GM12878 (cell line): Measurements from ENCODE around the gene WDFY3. TPM values are rescaled to one million over a fixed set of nuclear protein-coding genes. Genes with fewer than 3 reads are reported as not detected.

ENCODE experiments used
- ATAC-seq: fragments of 200-7000 bp; cut with Tn5 transposase; 3 replicates; pipeline ENCODE4 v1.9.1; 2020; ENCODE audit warnings: mild to moderate bottlenecking, moderate library complexity
- BruUV-seq: library from RNA; stranded (reverse); fragments of 400-500 nt; replicated peaks from 2 replicates; lab custom pipeline; 2021; lab: Mats Ljungman, UMichigan
- CTCF ChIA-PET: fragments of 300-600 bp; sonication (Branson Sonifier 250); formaldehyde crosslinking; extraction: SDS; loops from one replicate; lab custom pipeline; 2021; ENCODE audit warnings: inconsistent platforms; lab: Yijun Ruan, JAX
- POLR2A ChIA-PET: fragments of 350-600 bp; formaldehyde crosslinking; extraction: SDS; loops from one replicate; lab custom pipeline; 2021; ENCODE audit warnings: inconsistent platforms; lab: Charles Lee
- RAD21 ChIA-PET: fragments of 300-600 bp; sonication (Branson Sonifier 250); formaldehyde crosslinking; loops from one replicate; lab custom pipeline; 2023; ENCODE audit warnings: antibody characterized with exemption; ENCODE audit not compliant: unreplicated experiment; lab: Charles Lee
- SMC1A ChIA-PET: fragments of 300-600 bp; sonication (Branson Sonifier 250); formaldehyde crosslinking; loops from one replicate; lab custom pipeline; 2023; ENCODE audit not compliant: unreplicated experiment, uncharacterized antibody; lab: Charles Lee
- DNase-seq: peaks from one replicate; pipeline ENCODE4 v3.0.0-alpha.2; 2011; ENCODE audit warnings: low read depth, low spot score
- FAIRE-seq: peaks from 3 replicates; lab custom pipeline; 2011; peaks lifted over from hg19 to GRCh38; lab: Jason Lieb, UNC
- H2AFZ ChIP-seq: 2 replicates; pipeline ENCODE4 v1.6.0; 2011; ENCODE audit warnings: low read depth, low read length, control low read depth; ENCODE audit not compliant: control insufficient read depth
- H3K27ac ChIP-seq: 2 replicates; pipeline ENCODE4 v1.5.1; 2011; ENCODE audit warnings: control low read depth; ENCODE audit not compliant: control insufficient read depth, insufficient read depth
- H3K27me3 ChIP-seq, 2 experiments: replicated peaks in 1 of 2; 2 replicates each; pipeline versions ENCODE4 v1.6.0 to v1.6.1; 2011; ENCODE audit warnings: low read length in 1 of 2; ENCODE audit not compliant: control insufficient read depth in 2 of 2, insufficient read depth in 2 of 2
- H3K36me3 ChIP-seq, 2 experiments: 2 replicates each; pipeline ENCODE4 v1.5.1; 2011; ENCODE audit warnings: low read length in 1 of 2; ENCODE audit not compliant: control insufficient read depth in 2 of 2, insufficient read depth in 2 of 2
- H3K4me1 ChIP-seq: 2 replicates; pipeline ENCODE4 v1.6.1; 2011; ENCODE audit warnings: mild to moderate bottlenecking, low read length, moderate library complexity, mixed read lengths; ENCODE audit not compliant: control insufficient read depth, insufficient read depth
- H3K4me2 ChIP-seq: 2 replicates; pipeline ENCODE4 v1.6.0; 2011; ENCODE audit warnings: control low read depth; ENCODE audit not compliant: control insufficient read depth, insufficient read depth
- H3K4me3 ChIP-seq: fragments of 200-600 bp; sonication (generic); 2 replicates; pipeline ENCODE4 v1.5.1; 2016
- H3K79me2 ChIP-seq: 2 replicates; pipeline ENCODE4 v1.6.0; 2011; ENCODE audit warnings: low read length; ENCODE audit not compliant: control insufficient read depth, insufficient read depth
- H3K9ac ChIP-seq: 2 replicates; pipeline ENCODE4 v1.8.0; 2011; ENCODE audit warnings: low read length, control low read depth, mixed read lengths; ENCODE audit not compliant: control insufficient read depth, insufficient read depth
- H3K9me3 ChIP-seq: replicated peaks from 3 replicates; pipeline ENCODE4 v1.5.1; 2011; ENCODE audit warnings: mild to moderate bottlenecking, low read length; ENCODE audit not compliant: control insufficient read depth, insufficient read depth
- H4K20me1 ChIP-seq: 2 replicates; pipeline ENCODE4 v1.6.0; 2011; ENCODE audit not compliant: control insufficient read depth, insufficient read depth
- BACH1 ChIP-seq: fragments of 450-650 bp; IDR thresholded peaks from 2 replicates; pipeline ENCODE4 v1.6.1; 2017; ENCODE audit warnings: mild to moderate bottlenecking, borderline replicate concordance
- CHD1 ChIP-seq: IDR thresholded peaks from 2 replicates; pipeline ENCODE4 v1.6.1; 2012; ENCODE audit warnings: low read depth, low read length, improper control_type of control experiment
- CHD2 ChIP-seq: IDR thresholded peaks from 2 replicates; pipeline ENCODE4 v1.6.1; 2011; ENCODE audit warnings: low read depth, low read length, improper control_type of control experiment, borderline replicate concordance
- EZH2 ChIP-seq: IDR thresholded peaks from 2 replicates; pipeline ENCODE4 v1.6.1; 2012; ENCODE audit warnings: low read depth, mild to moderate bottlenecking, control low read depth, inconsistent platforms, low read length, borderline replicate concordance; ENCODE audit not compliant: control insufficient read depth
- FOS ChIP-seq: IDR thresholded peaks from 3 replicates; pipeline ENCODE4 v1.6.1; 2011; ENCODE audit warnings: borderline replicate concordance; ENCODE audit not compliant: insufficient read length; ENCODE audit errors: extremely low read depth
- KDM1A ChIP-seq: fragments of 200-600 bp; sonication (generic); IDR thresholded peaks from 2 replicates; pipeline ENCODE4 v1.6.1; 2016; ENCODE audit warnings: borderline replicate concordance
- NFXL1 ChIP-seq: fragments of 450-650 bp; IDR thresholded peaks from 2 replicates; pipeline ENCODE4 v1.6.1; 2017; ENCODE audit warnings: antibody characterized with exemption, mild to moderate bottlenecking, borderline replicate concordance
- SIN3A ChIP-seq: IDR thresholded peaks from 2 replicates; pipeline ENCODE4 v1.6.1; 2012; ENCODE audit warnings: low read depth, low read length, improper control_type of control experiment
- WGBS: methylation state at CpG from one replicate; pipeline ENCODE4 v1.1.6; 2016; ENCODE audit warnings: low lambda C conversion rate; ENCODE audit not compliant: insufficient replicate concordance, insufficient coverage; ENCODE audit errors: missing lambda C conversion rate; 5-methylcytosine and 5-hydroxymethylcytosine counted together
- in situ Hi-C: fragments of 300-500 bp; cut with MboI; formaldehyde crosslinking; loops from 9 replicates; pipeline ENCODE4 v1.14.3; 2018; ENCODE audit warnings: mixed read lengths
- intact Hi-C: fragments of 100-400 bp; cut with micrococcal nuclease; formaldehyde crosslinking; loops from one replicate; pipeline ENCODE4 v1.14.2; 2022; ENCODE audit not compliant: unreplicated experiment
- polyA plus RNA-seq, 11 experiments: library from polyadenylated mRNA; depleted of rRNA in 4 of 11; unstranded in 6 of 11; stranded (reverse) in 5 of 11; fragments of >200 nt; fragmentation: Nextera tagmentation in 4 of 11; fragmentation: Illumina TruSeq in 1 of 11; extraction: Ambion mirVana in 4 of 11; extraction: Trizol in 1 of 11; gene quantifications; 1 replicate in 1 of 11; 2 replicates in 10 of 11; pipeline versions ENCODE4 v1.2.1 to v1.2.3, GENCODE V29; 2011 to 2016; ENCODE audit warnings: inconsistent platforms in 2 of 11, missing spikeins in 2 of 11, low read depth in 1 of 11
- total RNA-seq, 4 experiments: library from RNA; depleted of rRNA in 3 of 4; stranded (reverse); fragments of >200 nt in 3 of 4; fragmentation: Illumina TruSeq in 1 of 4; extraction: Trizol in 1 of 4; gene quantifications; 2 replicates each; pipeline versions ENCODE4 v1.2.1 to v1.2.3, GENCODE V29; 2013 to 2021
- TF ChIP-seq, protein P1 (sequence below): fragments of 150-350 bp; IDR thresholded peaks from 2 replicates; pipeline ENCODE4 v1.6.1; 2016; ENCODE audit warnings: low read depth, low read length
- TF ChIP-seq, protein P2 (sequence below): fragments of 450-650 bp; IDR thresholded peaks from 2 replicates; pipeline ENCODE4 v1.6.1; 2018; ENCODE audit warnings: mild to moderate bottlenecking, low read depth, moderate library complexity; ENCODE audit not compliant: partially characterized antibody
- TF ChIP-seq, protein P3 (sequence below): fragments of 450-650 bp; IDR thresholded peaks from 2 replicates; pipeline ENCODE4 v1.6.1; 2017; ENCODE audit warnings: antibody characterized with exemption, mild to moderate bottlenecking, moderate library complexity

WDFY3 gene
- total and polyA plus RNA-seq, 10 of the 15 experiments (the other 5 are each of a cell fraction or from before 2014, with no cell fraction given): 0.01 to 0.23 (median 0.12) TPM; not detected in 2

GRCh38 chr4:84706286-84706685, 260.2 kb downstream of the WDFY3 start:
- Histone ChIP-seq H3K4me1 (no peaks in the 10 kb centered on the region), H3K4me2 (no peak overlapping the region), H3K9me3 (no peaks in the 10 kb centered on the region), H3K36me3 (no peaks in the 10 kb centered on the region), H3K9ac (no peak overlapping the region), H3K79me2 (no peaks in the 10 kb centered on the region), H4K20me1 (no peaks in the 10 kb centered on the region), H3K27ac (no peak overlapping the region), H3K27me3 (no peaks in the 10 kb centered on the region), H3K4me3 (no peak overlapping the region), H2AFZ (no peak overlapping the region)
- intact Hi-C loops: no loop called here
- 0% methylated on average over 2 of the region's 2 CpGs for WGBS
- SMC1A ChIA-PET: interaction anchor here (0.6 kb wide), 1 partner anchor 519 kb away, joined by 3 read pairs; no protein-coding TSS in a partner anchor
- DNase-seq (no peak), FAIRE-seq (no peak), ATAC-seq (no peak)
- POLR2A ChIA-PET: no interaction called here
- in situ Hi-C loops: no loop called here
- TF ChIP-seq SIN3A (no peak), KDM1A (no peak), NFXL1 (no peak), BACH1 (no peak), CHD2 (no peak), EZH2 (no peak), CHD1 (no peak), FOS (no peak)
- TF ChIP-seq, protein P1, sequence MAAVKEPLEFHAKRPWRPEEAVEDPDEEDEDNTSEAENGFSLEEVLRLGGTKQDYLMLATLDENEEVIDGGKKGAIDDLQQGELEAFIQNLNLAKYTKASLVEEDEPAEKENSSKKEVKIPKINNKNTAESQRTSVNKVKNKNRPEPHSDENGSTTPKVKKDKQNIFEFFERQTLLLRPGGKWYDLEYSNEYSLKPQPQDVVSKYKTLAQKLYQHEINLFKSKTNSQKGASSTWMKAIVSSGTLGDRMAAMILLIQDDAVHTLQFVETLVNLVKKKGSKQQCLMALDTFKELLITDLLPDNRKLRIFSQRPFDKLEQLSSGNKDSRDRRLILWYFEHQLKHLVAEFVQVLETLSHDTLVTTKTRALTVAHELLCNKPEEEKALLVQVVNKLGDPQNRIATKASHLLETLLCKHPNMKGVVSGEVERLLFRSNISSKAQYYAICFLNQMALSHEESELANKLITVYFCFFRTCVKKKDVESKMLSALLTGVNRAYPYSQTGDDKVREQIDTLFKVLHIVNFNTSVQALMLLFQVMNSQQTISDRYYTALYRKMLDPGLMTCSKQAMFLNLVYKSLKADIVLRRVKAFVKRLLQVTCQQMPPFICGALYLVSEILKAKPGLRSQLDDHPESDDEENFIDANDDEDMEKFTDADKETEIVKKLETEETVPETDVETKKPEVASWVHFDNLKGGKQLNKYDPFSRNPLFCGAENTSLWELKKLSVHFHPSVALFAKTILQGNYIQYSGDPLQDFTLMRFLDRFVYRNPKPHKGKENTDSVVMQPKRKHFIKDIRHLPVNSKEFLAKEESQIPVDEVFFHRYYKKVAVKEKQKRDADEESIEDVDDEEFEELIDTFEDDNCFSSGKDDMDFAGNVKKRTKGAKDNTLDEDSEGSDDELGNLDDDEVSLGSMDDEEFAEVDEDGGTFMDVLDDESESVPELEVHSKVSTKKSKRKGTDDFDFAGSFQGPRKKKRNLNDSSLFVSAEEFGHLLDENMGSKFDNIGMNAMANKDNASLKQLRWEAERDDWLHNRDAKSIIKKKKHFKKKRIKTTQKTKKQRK: no peak
- TF ChIP-seq, protein P2, sequence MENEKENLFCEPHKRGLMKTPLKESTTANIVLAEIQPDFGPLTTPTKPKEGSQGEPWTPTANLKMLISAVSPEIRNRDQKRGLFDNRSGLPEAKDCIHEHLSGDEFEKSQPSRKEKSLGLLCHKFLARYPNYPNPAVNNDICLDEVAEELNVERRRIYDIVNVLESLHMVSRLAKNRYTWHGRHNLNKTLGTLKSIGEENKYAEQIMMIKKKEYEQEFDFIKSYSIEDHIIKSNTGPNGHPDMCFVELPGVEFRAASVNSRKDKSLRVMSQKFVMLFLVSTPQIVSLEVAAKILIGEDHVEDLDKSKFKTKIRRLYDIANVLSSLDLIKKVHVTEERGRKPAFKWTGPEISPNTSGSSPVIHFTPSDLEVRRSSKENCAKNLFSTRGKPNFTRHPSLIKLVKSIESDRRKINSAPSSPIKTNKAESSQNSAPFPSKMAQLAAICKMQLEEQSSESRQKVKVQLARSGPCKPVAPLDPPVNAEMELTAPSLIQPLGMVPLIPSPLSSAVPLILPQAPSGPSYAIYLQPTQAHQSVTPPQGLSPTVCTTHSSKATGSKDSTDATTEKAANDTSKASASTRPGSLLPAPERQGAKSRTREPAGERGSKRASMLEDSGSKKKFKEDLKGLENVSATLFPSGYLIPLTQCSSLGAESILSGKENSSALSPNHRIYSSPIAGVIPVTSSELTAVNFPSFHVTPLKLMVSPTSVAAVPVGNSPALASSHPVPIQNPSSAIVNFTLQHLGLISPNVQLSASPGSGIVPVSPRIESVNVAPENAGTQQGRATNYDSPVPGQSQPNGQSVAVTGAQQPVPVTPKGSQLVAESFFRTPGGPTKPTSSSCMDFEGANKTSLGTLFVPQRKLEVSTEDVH: no peak
- TF ChIP-seq, protein P3, sequence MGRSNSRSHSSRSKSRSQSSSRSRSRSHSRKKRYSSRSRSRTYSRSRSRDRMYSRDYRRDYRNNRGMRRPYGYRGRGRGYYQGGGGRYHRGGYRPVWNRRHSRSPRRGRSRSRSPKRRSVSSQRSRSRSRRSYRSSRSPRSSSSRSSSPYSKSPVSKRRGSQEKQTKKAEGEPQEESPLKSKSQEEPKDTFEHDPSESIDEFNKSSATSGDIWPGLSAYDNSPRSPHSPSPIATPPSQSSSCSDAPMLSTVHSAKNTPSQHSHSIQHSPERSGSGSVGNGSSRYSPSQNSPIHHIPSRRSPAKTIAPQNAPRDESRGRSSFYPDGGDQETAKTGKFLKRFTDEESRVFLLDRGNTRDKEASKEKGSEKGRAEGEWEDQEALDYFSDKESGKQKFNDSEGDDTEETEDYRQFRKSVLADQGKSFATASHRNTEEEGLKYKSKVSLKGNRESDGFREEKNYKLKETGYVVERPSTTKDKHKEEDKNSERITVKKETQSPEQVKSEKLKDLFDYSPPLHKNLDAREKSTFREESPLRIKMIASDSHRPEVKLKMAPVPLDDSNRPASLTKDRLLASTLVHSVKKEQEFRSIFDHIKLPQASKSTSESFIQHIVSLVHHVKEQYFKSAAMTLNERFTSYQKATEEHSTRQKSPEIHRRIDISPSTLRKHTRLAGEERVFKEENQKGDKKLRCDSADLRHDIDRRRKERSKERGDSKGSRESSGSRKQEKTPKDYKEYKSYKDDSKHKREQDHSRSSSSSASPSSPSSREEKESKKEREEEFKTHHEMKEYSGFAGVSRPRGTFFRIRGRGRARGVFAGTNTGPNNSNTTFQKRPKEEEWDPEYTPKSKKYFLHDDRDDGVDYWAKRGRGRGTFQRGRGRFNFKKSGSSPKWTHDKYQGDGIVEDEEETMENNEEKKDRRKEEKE: no peak
- CTCF ChIA-PET: no interaction called here
- RAD21 ChIA-PET: no interaction called here
- no TSS peak for BruUV-seq
